Measurements from ENCODE around the gene ACOX3.

Gene ACOX3

GRCh38 chr4:8319731-8320385 lies 120.7 kb downstream of the ACOX3 start:
- no peak for DNase-seq (ENCODE audit: low spot score)

- no peak for DNase-seq (ENCODE audit: low spot score)
Measured at GRCh38 chr4:8319061-8319460, 121.5 kb downstream of the ACOX3 start.

GRCh38 chr4:8318509-8318908 lies 122.0 kb downstream of the ACOX3 start:
- no peak for DNase-seq (ENCODE audit: low spot score)

- DNase-seq (ENCODE audit: low spot score) = no peak
Measured at GRCh38 chr4:8317474-8317873, 123.0 kb downstream of the ACOX3 start.

- DNase-seq (ENCODE audit: low spot score) = no peak
Measured at GRCh38 chr4:8316911-8317351, 123.6 kb downstream of the ACOX3 start.

Measured in Ammon's horn (tissue), 1 donor.